ENCODE data around the gene PPP2R2C.

Gene PPP2R2C

GRCh38 chr4:6361076-6361784 lies 111.2 kb downstream of the PPP2R2C start:
- DNase-seq (ENCODE audit: extremely low read depth, low read depth): no peak
- TF ChIP-seq CTCF (IDR thresholded peaks at IDR 0.05; ENCODE audit: low read depth, low read length): no peak

GRCh38 chr4:6360385-6360784 lies 112.0 kb downstream of the PPP2R2C start:
- no peak for DNase-seq (ENCODE audit: extremely low read depth, low read depth)
- no peak for TF ChIP-seq CTCF (IDR thresholded peaks at IDR 0.05; ENCODE audit: low read depth, low read length)

GRCh38 chr4:6359536-6360308 lies 112.7 kb downstream of the PPP2R2C start:
- TF ChIP-seq CTCF (IDR thresholded peaks at IDR 0.05; ENCODE audit: low read depth, low read length): no peak
- no peak for DNase-seq (ENCODE audit: extremely low read depth, low read depth)

DNA sequence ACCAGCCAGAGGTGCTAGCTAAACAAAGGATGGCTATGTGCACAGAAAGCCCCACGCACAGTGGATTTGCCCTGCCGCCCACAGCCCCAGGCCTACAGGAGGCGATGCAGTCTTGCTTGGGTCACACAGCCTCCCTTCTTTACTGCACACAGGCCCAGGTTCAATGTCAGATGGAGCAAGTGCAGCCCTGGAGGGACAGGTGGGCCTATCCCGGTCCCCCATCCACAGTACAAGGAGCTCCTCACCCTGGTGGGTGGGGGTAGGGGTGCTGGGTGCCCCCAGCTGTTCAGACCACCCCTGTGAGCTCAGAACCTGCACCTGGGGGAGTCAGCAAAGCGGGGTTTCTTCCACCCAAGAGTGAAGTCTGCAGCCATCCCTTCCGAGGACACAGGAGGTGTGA lies 114.9 kb downstream of the PPP2R2C start:
- DNase-seq (ENCODE audit: extremely low read depth, low read depth): no peak
- TF ChIP-seq CTCF (IDR thresholded peaks at IDR 0.05; ENCODE audit: low read depth, low read length): no peak

DNA sequence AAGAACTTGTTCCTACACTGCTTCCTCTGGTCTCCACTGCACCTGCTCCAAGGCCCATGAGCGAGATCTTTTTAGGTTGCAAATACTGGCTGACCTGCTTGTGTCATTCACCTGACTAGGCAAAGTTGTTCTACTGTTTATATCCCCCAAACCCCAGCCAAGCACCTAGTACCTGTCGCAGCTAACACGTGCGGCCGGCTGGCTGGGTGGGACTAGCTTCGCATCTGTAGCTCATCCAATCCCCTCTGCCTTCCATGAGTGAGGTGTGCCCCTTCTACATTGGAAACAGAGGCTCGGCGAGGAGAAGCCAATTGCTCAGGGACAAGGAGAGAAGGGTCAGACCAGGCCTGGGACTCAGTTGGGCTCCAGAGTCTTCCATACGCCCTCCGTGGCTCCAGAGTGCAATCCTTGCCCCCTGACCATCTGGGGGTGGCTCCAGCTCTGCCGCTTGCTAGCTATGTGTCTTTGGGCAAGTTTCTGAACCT lies 116.3 kb downstream of the PPP2R2C start:
- no peak for TF ChIP-seq CTCF (IDR thresholded peaks at IDR 0.05; ENCODE audit: low read depth, low read length)
- no peak for DNase-seq (ENCODE audit: extremely low read depth, low read depth)

- DNase-seq (ENCODE audit: extremely low read depth, low read depth): no peak
Measured at GRCh38 chr4:6355052-6355451, 117.4 kb downstream of the PPP2R2C start.

More at GRCh38 chr4:6355052-6355451, 117.4 kb downstream of the PPP2R2C start:
- no peak for TF ChIP-seq CTCF (IDR thresholded peaks at IDR 0.05; ENCODE audit: low read depth, low read length)

Measured in AG09319 (cell line).